Measurements from ENCODE around the gene MAPK8IP3.

The MAPK8IP3 gene

DNA sequence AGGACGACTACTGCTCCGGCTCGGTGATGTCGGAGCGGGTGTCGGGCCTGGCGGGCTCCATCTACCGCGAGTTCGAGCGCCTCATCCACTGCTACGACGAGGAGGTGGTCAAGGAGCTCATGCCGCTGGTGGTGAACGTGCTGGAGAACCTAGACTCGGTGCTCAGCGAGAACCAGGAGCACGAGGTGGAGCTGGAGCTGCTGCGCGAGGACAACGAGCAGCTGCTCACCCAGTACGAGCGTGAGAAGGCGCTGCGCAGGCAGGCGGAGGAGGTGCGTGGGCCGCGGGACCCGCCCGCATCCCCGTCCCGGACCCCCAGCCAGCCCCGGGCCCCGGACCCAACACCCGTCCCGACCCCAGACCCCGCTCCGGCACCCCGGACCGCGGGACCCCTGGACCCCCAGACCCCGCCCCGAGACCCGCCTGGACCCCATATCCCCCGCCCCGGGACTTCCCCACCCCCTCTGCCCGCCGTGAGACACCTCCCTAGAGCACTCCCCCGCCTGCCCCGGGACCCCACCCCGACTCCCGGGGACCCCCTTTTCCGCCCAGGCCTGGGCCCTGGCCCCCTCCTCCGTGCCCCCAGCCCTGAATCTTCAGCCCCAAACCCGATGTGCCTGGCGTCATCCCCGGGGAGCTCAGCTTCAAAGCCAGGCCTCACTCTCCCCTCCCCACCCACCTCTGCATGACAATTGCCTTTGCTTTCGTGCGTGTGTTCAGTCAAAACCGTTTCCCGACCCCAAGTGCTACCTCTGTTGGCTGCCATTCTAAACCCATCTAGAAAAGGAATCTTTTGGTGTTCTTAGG lies 594 bp downstream of the MAPK8IP3 start:
- peak overlapping the region; percentile 78 for H3K9ac ChIP-seq (ENCODE audit: low read length)
- no peaks in the 10 kb centered on the region for H3K27me3 ChIP-seq (ENCODE audit: low read length)
- no peaks in the 10 kb centered on the region for H3K36me3 ChIP-seq (ENCODE audit: low read length)
- TF ChIP-seq EZH2phosphoT487 (conservative IDR thresholded peaks at IDR 0.05; ENCODE audit: low read length) (no peak), CTCF (IDR thresholded peaks at IDR 0.05; ENCODE audit: insufficient read depth, low read length, poor library complexity, severe bottlenecking) (no peak)
- peaks cover 16% of the 10 kb centered on the region; the same call in 1 of the 2 replicates for H3F3A ChIP-seq (ENCODE audit: insufficient read depth)
- H3K27ac ChIP-seq (ENCODE audit: low read depth, low read length), result peak overlapping the region; percentile 44
- peak overlapping the region; percentile 64 for H3K4me3 ChIP-seq (ENCODE audit: insufficient read depth, low read length, poor library complexity, severe bottlenecking)
- H3K79me2 ChIP-seq (ENCODE audit: insufficient read depth, low read length), result peaks cover 47% of the 10 kb centered on the region
- no peaks in the 10 kb centered on the region for H4K20me1 ChIP-seq (ENCODE audit: low read depth, low read length)
- peak overlapping the region; percentile 20 for H2AFZ ChIP-seq (ENCODE audit: low read depth, low read length, severe bottlenecking)
- H3K4me2 ChIP-seq (ENCODE audit: low read depth, low read length, poor library complexity, severe bottlenecking), result peak overlapping the region; percentile 76
- no peaks in the 10 kb centered on the region for H3K9me2 ChIP-seq (replicated peaks; ENCODE audit: insufficient read depth, low read length)
- no peaks in the 10 kb centered on the region for H3K9me3 ChIP-seq (ENCODE audit: insufficient read depth, low read length)

GRCh38 chr16:1707193-1707790 lies 1.3 kb downstream of the MAPK8IP3 start:
- no peaks in the 10 kb centered on the region for H3K36me3 ChIP-seq (ENCODE audit: low read length)
- H3K27me3 ChIP-seq (ENCODE audit: low read length), result no peaks in the 10 kb centered on the region
- H3K9me3 ChIP-seq (ENCODE audit: insufficient read depth, low read length), result no peaks in the 10 kb centered on the region
- H3F3A ChIP-seq (ENCODE audit: insufficient read depth), result peaks cover 12% of the 10 kb centered on the region; the same call in 1 of the 2 replicates
- H4K20me1 ChIP-seq (ENCODE audit: low read depth, low read length), result no peaks in the 10 kb centered on the region
- no peaks in the 10 kb centered on the region for H3K9me2 ChIP-seq (replicated peaks; ENCODE audit: insufficient read depth, low read length)
- H3K79me2 ChIP-seq (ENCODE audit: insufficient read depth, low read length), result peaks cover 47% of the 10 kb centered on the region
- H3K9ac ChIP-seq (ENCODE audit: low read length), result peak overlapping the region; percentile 78
- peak overlapping the region; percentile 76 for H3K4me2 ChIP-seq (ENCODE audit: low read depth, low read length, poor library complexity, severe bottlenecking)
- peak overlapping the region; percentile 64 for H3K4me3 ChIP-seq (ENCODE audit: insufficient read depth, low read length, poor library complexity, severe bottlenecking)
- no peak overlapping the region for H2AFZ ChIP-seq (ENCODE audit: low read depth, low read length, severe bottlenecking)
- TF ChIP-seq EZH2phosphoT487 (conservative IDR thresholded peaks at IDR 0.05; ENCODE audit: low read length) (no peak), CTCF (IDR thresholded peaks at IDR 0.05; ENCODE audit: insufficient read depth, low read length, poor library complexity, severe bottlenecking) (no peak)
- no peak overlapping the region for H3K27ac ChIP-seq (ENCODE audit: low read depth, low read length)

DNA sequence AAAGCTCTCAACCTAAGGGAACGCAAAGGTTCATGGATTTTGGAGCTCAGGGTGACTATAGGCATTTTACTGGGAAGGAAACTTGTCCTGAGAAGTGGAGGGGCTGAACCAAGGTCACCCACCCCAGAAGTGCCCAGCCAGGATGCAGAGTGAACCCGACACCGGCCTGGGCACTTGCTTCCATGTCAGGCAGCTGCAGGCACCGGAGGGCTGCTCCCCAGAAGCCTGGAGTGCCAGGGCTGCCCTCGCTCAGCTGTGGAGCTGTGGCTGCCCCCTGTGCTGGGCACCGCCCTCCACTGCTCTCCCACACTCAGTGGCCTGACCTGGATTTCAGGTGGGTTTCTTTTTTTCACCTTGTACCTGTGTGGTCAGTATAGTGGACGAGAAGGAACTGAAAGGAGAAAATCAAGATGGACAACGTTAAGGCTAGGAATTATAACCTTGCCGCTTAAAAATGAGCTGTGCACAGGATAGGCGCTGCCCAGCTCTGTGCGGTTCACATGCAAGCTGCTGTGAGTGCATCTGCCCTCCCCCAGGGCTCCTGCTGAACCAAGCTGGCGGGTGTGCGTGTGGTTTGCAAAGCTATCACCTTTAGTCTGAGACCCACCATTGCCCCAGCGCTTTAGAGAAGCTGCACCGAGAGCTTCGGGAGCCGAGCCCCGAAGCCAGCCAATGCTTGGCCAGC lies 2.2 kb downstream of the MAPK8IP3 start:
- TF ChIP-seq EZH2phosphoT487 (conservative IDR thresholded peaks at IDR 0.05; ENCODE audit: low read length) (no peak), CTCF (IDR thresholded peaks at IDR 0.05; ENCODE audit: insufficient read depth, low read length, poor library complexity, severe bottlenecking) (no peak)
- Histone ChIP-seq H3K4me2 (ENCODE audit: low read depth, low read length, poor library complexity, severe bottlenecking) (peak overlapping the region; percentile 76), H3K79me2 (ENCODE audit: insufficient read depth, low read length) (peaks cover 57% of the 10 kb centered on the region), H3K9ac (ENCODE audit: low read length) (0 out of 2 replicates have a peak overlapping the region, but pooled peaks have one; percentile 78), H3K27me3 (ENCODE audit: low read length) (no peaks in the 10 kb centered on the region), H4K20me1 (ENCODE audit: low read depth, low read length) (no peaks in the 10 kb centered on the region), H3K9me2 (replicated peaks; ENCODE audit: insufficient read depth, low read length) (no peaks in the 10 kb centered on the region), H2AFZ (ENCODE audit: low read depth, low read length, severe bottlenecking) (no peak overlapping the region), H3K27ac (ENCODE audit: low read depth, low read length) (no peak overlapping the region), H3K36me3 (ENCODE audit: low read length) (no peaks in the 10 kb centered on the region), H3F3A (ENCODE audit: insufficient read depth) (peaks cover 13% of the 10 kb centered on the region), H3K9me3 (ENCODE audit: insufficient read depth, low read length) (no peaks in the 10 kb centered on the region), H3K4me3 (ENCODE audit: insufficient read depth, low read length, poor library complexity, severe bottlenecking) (no peak overlapping the region)

Measured in SU-DHL-6 (cell line).